Measurements from ENCODE around the gene DHRSX.
"Not testable (repeated sequence)": the region's sequence is repeated elsewhere in the genome, so short reads cannot be mapped to it uniquely, and the experiment has no call there.

Gene DHRSX

GRCh38 chrX:2471641-2472040 is 29.1 kb downstream of the DHRSX start:
- DNase-seq, result no peak

GRCh38 chrX:2471126-2471525 is 29.6 kb downstream of the DHRSX start:
- not testable (repeated sequence) for DNase-seq

- not testable (repeated sequence) for DNase-seq
Observed at GRCh38 chrX:2469852-2470251, 30.9 kb downstream of the DHRSX start.

- DNase-seq, result no peak
Observed at GRCh38 chrX:2469196-2469685, 31.5 kb downstream of the DHRSX start.

GRCh38 chrX:2468261-2469195 is 32.2 kb downstream of the DHRSX start:
- DNase-seq, result no peak

GRCh38 chrX:2466876-2467656 is 33.7 kb downstream of the DHRSX start:
- no peak for DNase-seq

DNA sequence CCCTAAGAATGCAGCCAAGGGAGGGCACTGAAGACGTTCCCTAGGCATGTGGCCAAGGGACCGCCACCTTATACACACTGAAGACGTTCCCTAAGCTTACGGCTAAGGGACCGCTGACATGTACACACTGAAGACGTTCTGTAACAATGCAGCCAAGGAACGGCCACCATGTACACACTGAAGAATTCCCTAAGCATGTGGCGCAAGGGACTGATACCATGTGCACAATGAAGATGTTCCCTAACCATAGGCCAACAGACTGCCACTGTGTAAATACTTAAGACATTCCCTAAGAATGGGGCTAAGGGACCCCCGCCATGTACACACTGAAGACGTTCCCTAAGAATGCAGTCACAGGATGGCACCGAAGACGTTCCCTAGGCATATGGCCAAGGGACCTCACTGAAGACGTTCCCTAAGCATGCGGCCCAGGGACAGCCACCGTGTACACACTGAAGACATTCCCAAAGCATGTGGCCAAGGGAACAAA is 36.1 kb downstream of the DHRSX start:
- no peak for DNase-seq

DNA sequence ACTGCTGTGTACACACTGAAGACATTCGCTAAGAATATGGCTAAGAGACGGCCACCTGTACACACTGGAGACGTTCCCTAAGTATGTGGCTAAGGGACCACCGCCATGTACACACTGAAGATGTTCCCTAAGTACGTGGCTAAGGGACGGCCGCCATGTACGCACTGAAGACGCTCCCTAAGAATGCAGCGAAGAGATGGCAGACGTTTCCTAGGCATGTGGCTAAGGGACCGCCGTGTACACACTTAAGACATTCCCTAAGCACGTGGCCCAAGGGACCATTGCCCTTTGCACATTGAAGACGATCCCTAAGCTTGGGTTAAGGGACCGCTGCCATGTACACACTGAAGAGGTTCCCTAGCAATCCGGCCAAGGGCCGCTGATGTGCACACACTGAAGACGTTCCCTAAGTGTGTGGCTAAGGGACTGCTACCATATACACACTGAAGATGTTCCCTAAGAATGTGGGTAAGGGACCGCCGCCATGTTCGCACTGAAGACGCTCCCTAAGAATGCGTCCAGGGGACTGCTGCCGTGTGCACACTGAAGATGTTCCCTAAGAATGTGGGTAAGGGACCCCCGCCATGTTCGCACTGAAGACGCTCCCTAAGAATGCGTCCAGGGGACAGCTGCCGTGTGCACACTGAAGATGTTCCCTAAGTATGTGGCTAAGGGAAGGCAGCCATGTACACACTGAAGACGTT is 36.7 kb downstream of the DHRSX start:
- no peak for DNase-seq

DNA sequence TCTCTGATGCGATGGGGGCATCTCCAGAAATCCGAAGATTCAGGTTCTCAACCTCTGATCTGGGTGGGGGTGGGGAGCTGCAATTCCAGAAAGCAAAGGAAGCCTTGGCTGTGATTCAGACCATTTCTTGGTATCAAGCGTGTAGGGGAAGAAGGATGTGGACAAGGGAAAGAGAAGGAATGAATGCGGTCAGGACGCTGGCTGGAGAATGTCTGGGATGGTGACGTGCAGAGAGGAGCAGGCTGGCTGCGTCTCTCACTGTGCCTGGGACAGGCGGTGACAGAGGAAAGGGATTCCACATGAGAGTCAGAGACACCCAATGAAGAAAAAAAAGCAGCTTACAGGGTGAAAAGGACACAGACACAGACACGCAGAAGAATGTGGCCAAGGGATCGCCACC is 37.3 kb downstream of the DHRSX start:
- DNase-seq, result not testable (repeated sequence)

- no peak for DNase-seq
Observed at GRCh38 chrX:2462780-2463179, 38.0 kb downstream of the DHRSX start.

GRCh38 chrX:2462074-2462473 is 38.7 kb downstream of the DHRSX start:
- DNase-seq, result no peak

DNA sequence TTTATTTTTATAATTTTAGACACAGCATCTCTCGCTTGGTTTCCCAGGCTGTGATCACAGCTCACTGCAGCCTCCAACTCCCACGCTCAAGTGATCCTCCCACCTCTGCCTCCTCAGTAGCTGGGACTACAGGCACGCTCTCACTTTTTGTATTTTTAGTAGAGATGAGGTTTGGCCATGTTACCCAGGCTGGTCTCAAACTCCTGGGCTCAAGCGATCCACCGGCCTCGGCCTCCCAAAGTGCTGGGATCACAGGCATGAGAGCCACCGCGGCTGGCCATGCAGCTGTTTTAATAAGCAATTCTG is 39.1 kb downstream of the DHRSX start:
- DNase-seq, result no peak

DNA sequence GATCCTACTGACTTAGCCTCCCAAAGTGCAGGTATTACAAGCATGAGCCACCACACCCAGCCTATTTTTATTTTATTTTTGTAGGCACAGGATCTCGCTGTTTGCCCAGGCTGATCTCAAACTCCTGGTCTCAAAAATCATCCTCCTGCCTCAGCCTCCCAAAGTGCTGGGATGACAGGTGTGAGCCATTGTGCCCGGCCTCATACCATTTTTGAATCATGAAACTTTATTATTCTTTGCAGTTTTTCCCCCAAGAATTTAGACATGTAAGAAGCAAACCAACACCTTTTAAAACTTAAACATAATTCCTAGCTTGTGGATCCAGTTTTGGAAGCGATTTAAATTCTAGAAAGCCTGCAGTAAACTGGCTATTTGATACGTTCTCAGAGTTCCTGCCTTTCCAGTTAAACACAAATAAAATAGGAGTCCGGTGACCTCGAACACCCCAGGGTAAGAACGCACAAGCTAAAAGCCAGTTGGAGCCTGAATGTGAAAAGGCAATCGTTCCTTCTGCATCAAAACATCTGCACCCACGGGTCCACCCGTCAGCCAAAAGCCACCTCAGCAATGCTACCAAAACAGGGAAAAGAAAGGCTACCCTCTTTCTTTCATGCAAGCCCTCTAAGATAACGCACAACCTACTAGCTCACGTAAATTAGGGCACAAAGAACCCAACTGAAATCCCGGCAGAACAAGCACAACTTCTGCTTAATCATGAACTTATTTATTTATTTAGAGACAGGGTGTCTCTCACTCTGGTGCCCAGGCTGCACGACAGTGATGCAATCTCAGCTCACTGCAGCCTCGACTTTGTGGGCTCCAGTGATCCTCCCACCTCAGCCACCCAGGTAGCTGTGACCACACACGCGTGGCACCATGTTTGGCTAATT is 39.7 kb downstream of the DHRSX start:
- not testable (repeated sequence) for DNase-seq

- not testable (repeated sequence) for DNase-seq
Observed at GRCh38 chrX:2460048-2460447, 40.7 kb downstream of the DHRSX start.

DNA sequence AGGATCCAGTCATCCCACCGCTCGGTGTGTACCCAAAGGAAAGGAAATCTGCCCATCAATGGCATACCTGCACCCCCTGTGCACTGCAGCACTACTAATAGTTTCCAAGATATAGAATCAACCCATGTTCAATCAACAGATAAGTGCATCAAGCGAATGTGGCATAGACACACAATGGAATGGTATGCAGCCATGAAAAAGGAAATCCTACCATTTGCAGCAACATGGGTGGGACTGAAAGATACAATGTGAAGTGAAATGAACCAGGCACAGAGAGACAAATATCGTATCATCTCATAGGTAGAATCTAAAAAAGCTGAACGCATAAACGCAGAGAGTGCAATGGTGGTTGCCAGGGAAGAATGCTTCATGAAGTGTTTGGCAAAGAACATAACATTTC is 42.5 kb downstream of the DHRSX start:
- DNase-seq, result no peak

DNA sequence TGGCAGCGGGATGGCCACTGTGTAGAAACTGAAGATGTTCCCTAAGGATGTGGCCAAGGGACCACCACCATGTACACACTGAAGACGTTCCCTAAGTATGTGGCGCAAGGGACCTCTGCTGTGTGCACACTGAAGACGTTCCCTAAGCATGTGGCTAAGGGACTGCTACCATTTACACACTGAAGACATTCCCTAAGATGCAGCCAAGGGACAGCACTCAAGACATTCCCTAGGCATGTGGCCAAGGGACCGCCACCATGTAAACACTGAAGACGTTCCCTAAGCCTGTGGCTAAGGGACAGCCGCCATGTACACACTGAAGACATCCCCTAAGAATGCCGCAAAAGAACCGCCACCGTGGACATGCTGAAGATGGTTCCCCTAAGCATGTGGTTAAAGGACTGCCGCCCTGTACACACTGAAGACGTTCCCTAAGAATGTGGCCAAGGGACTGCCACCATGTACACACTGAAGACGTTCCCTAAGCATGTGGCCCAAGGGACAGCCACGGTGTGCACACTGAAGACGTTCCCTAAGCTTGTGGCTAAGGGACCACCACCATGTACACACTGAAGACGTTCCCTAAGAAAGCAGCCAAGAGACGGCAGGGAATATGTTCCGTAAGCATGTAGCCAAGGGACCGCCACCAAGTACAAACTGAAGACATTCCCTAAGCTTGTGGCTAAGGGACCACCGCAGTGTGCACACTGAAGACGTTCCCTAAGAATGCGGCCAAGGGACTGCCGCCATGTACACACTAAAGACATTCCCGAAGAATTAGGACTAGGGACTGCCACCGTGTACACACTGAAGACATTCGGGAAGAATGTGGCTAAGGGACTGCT is 43.3 kb downstream of the DHRSX start:
- DNase-seq, result no peak

DNA sequence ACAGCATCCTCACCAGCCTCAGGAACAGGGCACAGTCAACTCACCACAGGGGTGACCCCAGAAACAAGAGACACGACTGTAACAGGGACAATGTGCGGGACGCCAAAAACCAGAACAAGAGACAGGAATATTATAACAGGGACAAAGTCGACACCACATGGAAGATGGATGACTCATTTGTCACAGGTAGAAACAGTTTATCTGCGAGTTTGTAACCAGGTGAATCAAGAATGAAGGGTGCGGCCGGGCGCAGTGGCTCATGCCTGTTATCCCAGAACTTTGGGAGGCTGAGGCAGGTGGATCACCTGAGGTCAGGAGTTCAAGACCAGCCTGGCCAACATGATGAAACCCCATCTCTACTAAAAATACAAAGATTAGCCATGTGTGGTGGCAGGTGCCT is 44.7 kb downstream of the DHRSX start:
- not testable (repeated sequence) for DNase-seq

DNA sequence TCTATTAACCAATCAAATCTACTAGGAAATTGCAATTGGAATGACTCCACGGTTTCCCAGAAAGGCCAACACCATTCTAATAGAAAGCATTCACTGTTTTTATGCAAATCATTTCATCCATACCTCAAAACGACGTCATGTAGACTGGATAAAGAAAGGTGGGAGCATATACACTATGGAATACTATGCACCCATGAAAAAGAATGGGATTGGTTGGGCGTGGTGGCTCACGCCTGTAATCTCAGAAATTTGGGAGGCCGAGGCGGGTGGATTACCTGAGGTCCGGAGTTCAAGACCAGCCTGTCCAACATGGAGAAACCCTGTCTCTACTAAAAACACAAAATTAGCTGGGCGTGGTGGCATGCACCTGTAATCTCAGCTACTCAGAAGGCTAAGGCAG is 46.2 kb downstream of the DHRSX start:
- not testable (repeated sequence) for DNase-seq

GRCh38 chrX:2452799-2453198 is 48.0 kb downstream of the DHRSX start:
- no peak for DNase-seq

DNA sequence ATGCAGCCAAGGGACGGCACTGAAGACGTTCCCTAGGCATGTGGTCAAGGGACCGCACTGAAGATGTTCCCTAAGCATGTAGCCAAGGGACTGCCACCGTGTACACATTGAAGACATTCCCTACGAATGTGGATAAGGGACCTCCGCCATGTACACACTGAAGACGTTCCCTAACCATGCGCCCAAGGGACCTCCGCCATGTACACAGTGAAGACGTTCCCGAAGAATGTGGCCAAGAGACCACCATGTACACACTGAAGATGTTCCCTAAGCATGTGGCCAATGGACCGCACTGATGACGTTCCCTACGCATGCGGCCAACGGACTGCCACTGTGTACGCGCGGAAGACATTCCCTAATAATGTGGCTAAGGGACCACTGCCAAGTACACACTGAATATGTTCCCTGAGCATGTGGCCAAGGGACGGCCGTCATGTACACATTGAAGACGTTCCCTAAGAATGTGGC is 48.4 kb downstream of the DHRSX start:
- DNase-seq, result no peak

Data from NCI-H1930 (cell line).